GM12878 (cell line): ENCODE measurements around the gene DLST.

ENCODE experiments used
- CBX5 ChIP-seq: sonication (generic); IDR thresholded peaks from 2 replicates; pipeline ENCODE4 v1.6.1; 2016; ENCODE audit warnings: low read depth, moderate library complexity, mild to moderate bottlenecking, inconsistent platforms
- CREM ChIP-seq: IDR thresholded peaks from 2 replicates; pipeline ENCODE4 v1.6.1; 2014; ENCODE audit warnings: antibody characterized with exemption, low read depth
- CTCF ChIP-seq, 3 experiments: IDR thresholded peaks in 2 of 3; conservative IDR thresholded peaks in 1 of 3; 2 replicates each; pipeline ENCODE4 v1.5.1; 2011; ENCODE audit warnings: low read depth in 3 of 3, low read length in 3 of 3, mild to moderate bottlenecking in 3 of 3, control low read depth in 2 of 3, moderate library complexity in 2 of 3, inconsistent platforms in 1 of 3, mixed read lengths in 1 of 3; ENCODE audit not compliant: control insufficient read depth in 2 of 3, insufficient read depth in 1 of 3; ENCODE audit errors: extremely low read depth in 1 of 3
- EP300 ChIP-seq, 2 experiments: fragments of 150-350 bp in 1 of 2; IDR thresholded peaks; 2 replicates each; pipeline ENCODE4 v1.6.1; 2011 to 2012; ENCODE audit warnings: low read depth in 2 of 2, low read length in 2 of 2, borderline replicate concordance in 1 of 2, improper control_type of control experiment in 1 of 2, inconsistent platforms in 1 of 2; ENCODE audit not compliant: control insufficient read depth in 1 of 2
- JUND ChIP-seq: IDR thresholded peaks from 2 replicates; pipeline ENCODE4 v1.6.1; 2012; ENCODE audit warnings: low read depth, mild to moderate bottlenecking, low read length, improper control_type of control experiment, moderate library complexity
- POLR2A ChIP-seq: IDR thresholded peaks from 2 replicates; pipeline ENCODE4 v1.6.1; 2011; ENCODE audit warnings: low read depth, mild to moderate bottlenecking, low read length
- POLR2AphosphoS5 ChIP-seq: IDR thresholded peaks from 2 replicates; pipeline ENCODE4 v1.6.1; 2011; ENCODE audit warnings: mild to moderate bottlenecking, low read length, inconsistent platforms
- TBL1XR1 ChIP-seq: IDR thresholded peaks from 2 replicates; pipeline ENCODE4 v1.6.1; 2012; ENCODE audit warnings: low read depth, low read length, improper control_type of control experiment
- USF1 ChIP-seq: IDR thresholded peaks from 2 replicates; pipeline ENCODE4 v1.6.1; 2011; ENCODE audit warnings: borderline replicate concordance, low read depth, mild to moderate bottlenecking, moderate library complexity, mixed read lengths, low read length; ENCODE audit not compliant: insufficient read depth; ENCODE audit errors: extremely low read length
- ZNF687 ChIP-seq: fragments of 450-650 bp; IDR thresholded peaks from 2 replicates; pipeline ENCODE4 v1.6.1; 2017; ENCODE audit warnings: mild to moderate bottlenecking, moderate library complexity
- TF ChIP-seq, protein P1 (sequence below): IDR thresholded peaks from 2 replicates; pipeline ENCODE4 v1.6.1; 2011; ENCODE audit warnings: borderline replicate concordance, low read depth, mild to moderate bottlenecking, moderate library complexity, low read length; ENCODE audit not compliant: insufficient read depth, poor library complexity, severe bottlenecking
- TF ChIP-seq, protein P2 (sequence below): fragments of 450-650 bp; IDR thresholded peaks from 2 replicates; pipeline ENCODE4 v1.6.1; 2017; ENCODE audit warnings: mild to moderate bottlenecking

DNA sequence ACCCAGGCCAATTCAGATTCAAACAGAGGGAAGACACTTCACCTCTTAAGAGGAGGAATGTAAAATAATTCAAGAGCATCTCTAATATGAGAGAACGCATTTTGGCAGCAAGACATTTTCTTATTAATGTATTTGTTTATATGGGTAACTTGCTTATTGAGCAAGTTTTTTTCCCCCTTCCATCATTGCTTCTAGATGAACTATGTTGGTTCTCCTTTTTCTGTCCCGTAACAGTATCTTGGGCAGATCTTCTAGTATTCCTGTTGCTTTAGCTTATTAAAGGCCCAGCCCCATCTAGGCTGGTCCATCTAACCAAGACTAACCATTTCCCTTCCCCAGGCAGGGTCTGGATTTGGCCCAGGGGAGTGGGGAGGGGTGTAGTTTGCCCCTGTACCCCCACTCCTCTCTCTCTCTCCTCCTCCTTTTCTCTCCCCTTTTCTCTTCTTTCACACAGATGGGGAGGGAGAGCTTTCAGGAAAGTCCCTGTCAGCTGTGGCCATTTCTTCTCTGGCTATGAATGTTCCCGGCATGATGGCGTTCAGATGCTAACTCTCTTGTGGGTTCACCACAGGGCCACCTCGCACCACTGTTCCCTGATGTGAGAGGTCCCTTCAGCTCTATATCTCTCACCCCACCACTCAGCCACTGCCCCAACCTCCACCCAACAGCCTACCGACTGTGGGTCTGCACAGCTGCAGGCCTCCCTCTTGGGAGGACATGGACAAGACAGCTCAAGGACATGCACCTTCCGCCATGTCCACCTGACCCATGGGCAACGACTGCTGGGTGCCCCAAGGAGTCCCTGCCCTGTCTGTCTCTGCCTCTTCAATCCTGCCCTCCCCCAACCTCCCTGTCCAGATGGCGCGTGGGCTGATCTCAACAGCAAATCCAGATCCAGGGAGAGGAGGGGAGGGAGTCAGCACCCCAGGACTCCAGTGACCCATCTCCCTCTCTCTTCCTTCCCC is 57.1 kb downstream of the DLST start:
- TF ChIP-seq CTCF (IDR thresholded peaks at IDR 0.05 in 2 of 3, conservative IDR thresholded peaks at IDR 0.05 in 1 of 3; ENCODE audit: control insufficient read depth in 2 of 3, extremely low read depth in 1 of 3, insufficient read depth in 1 of 3, low read depth in 3 of 3, low read length in 3 of 3) (no peak), JUND (no peak), USF1 (no peak), TBL1XR1 (no peak), POLR2A (no peak), EP300 (IDR thresholded peaks at IDR 0.05; ENCODE audit: borderline replicate concordance in 1 of 2, control insufficient read depth in 1 of 2, low read depth in 2 of 2, low read length in 2 of 2) (no peak), CBX5 (no peak), POLR2AphosphoS5 (no peak), CREM (no peak), ZNF687 (no peak)
- TF ChIP-seq, protein P1, sequence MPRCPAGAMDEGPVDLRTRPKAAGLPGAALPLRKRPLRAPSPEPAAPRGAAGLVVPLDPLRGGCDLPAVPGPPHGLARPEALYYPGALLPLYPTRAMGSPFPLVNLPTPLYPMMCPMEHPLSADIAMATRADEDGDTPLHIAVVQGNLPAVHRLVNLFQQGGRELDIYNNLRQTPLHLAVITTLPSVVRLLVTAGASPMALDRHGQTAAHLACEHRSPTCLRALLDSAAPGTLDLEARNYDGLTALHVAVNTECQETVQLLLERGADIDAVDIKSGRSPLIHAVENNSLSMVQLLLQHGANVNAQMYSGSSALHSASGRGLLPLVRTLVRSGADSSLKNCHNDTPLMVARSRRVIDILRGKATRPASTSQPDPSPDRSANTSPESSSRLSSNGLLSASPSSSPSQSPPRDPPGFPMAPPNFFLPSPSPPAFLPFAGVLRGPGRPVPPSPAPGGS = no peak
- TF ChIP-seq, protein P2, sequence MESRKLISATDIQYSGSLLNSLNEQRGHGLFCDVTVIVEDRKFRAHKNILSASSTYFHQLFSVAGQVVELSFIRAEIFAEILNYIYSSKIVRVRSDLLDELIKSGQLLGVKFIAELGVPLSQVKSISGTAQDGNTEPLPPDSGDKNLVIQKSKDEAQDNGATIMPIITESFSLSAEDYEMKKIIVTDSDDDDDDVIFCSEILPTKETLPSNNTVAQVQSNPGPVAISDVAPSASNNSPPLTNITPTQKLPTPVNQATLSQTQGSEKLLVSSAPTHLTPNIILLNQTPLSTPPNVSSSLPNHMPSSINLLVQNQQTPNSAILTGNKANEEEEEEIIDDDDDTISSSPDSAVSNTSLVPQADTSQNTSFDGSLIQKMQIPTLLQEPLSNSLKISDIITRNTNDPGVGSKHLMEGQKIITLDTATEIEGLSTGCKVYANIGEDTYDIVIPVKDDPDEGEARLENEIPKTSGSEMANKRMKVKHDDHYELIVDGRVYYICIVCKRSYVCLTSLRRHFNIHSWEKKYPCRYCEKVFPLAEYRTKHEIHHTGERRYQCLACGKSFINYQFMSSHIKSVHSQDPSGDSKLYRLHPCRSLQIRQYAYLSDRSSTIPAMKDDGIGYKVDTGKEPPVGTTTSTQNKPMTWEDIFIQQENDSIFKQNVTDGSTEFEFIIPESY = no peak
